Neuronal stem cell (in vitro differentiated cells): ENCODE results near the gene TOM1L2.

ENCODE experiments used
- DNase-seq: peaks from one replicate; pipeline ENCODE4 v3.0.0-alpha.2; 2013; ENCODE audit warnings: low spot score
- H2AFZ ChIP-seq: one replicate; pipeline ENCODE4 v1.6.1; 2013; ENCODE audit warnings: mild to moderate bottlenecking, low read length, inconsistent platforms
- H2AK5ac ChIP-seq: 2 replicates; pipeline ENCODE4 v1.6.1; 2013; ENCODE audit warnings: low read depth, mild to moderate bottlenecking, inconsistent platforms, low read length, moderate library complexity, mixed read lengths
- H2BK120ac ChIP-seq: 2 replicates; pipeline ENCODE4 v1.6.1; 2013; ENCODE audit warnings: low read depth, mild to moderate bottlenecking, inconsistent platforms, low read length, moderate library complexity, mixed read lengths
- H2BK12ac ChIP-seq: one replicate; pipeline ENCODE4 v1.6.1; 2013; ENCODE audit warnings: low read length, inconsistent platforms
- H2BK15ac ChIP-seq: 2 replicates; pipeline ENCODE4 v1.6.1; 2013; ENCODE audit warnings: mild to moderate bottlenecking, low read length, inconsistent platforms, mixed read lengths
- H2BK5ac ChIP-seq: one replicate; pipeline ENCODE4 v1.6.1; 2013; ENCODE audit warnings: inconsistent platforms, mild to moderate bottlenecking, low read length, moderate library complexity
- H3K14ac ChIP-seq: one replicate; pipeline ENCODE4 v1.6.1; 2013; ENCODE audit warnings: low read length, inconsistent platforms
- H3K18ac ChIP-seq: 2 replicates; pipeline ENCODE4 v1.6.1; 2013; ENCODE audit warnings: low read length, inconsistent platforms
- H3K23ac ChIP-seq: 2 replicates; pipeline ENCODE4 v1.6.1; 2013; ENCODE audit warnings: low read depth, mild to moderate bottlenecking, mixed read lengths, low read length, inconsistent platforms; ENCODE audit not compliant: poor library complexity
- H3K27ac ChIP-seq: replicated peaks from 3 replicates; pipeline ENCODE4 v1.5.1; 2013; ENCODE audit warnings: low read length, inconsistent platforms
- H3K27me3 ChIP-seq, 3 experiments: 2 replicates each; pipeline ENCODE4 v1.6.1; 2013; ENCODE audit warnings: low read length in 3 of 3, mild to moderate bottlenecking in 2 of 3, inconsistent platforms in 1 of 3, low read depth in 1 of 3, mixed read lengths in 1 of 3, moderate library complexity in 1 of 3; ENCODE audit not compliant: control insufficient read depth in 3 of 3, insufficient read depth in 3 of 3
- H3K36me3 ChIP-seq, 2 donors: replicated peaks in 1 of 2; 2 replicates each; pipeline ENCODE4 v1.6.1; 2013; ENCODE audit warnings: low read length in 2 of 2; ENCODE audit not compliant: control insufficient read depth in 2 of 2, insufficient read depth in 2 of 2
- H3K4ac ChIP-seq: 2 replicates; pipeline ENCODE4 v1.6.1; 2013; ENCODE audit warnings: inconsistent platforms, mild to moderate bottlenecking, low read length, moderate library complexity
- H3K4me1 ChIP-seq, 2 donors: 1 replicate in 1 of 2; 2 replicates in 1 of 2; pipeline ENCODE4 v1.6.1; 2013; ENCODE audit warnings: low read length in 2 of 2, low read depth in 1 of 2; ENCODE audit not compliant: control insufficient read depth in 2 of 2, insufficient read depth in 1 of 2
- H3K4me2 ChIP-seq: one replicate; pipeline ENCODE4 v1.6.1; 2013; ENCODE audit warnings: mild to moderate bottlenecking, low read length, inconsistent platforms; ENCODE audit not compliant: insufficient read depth, poor library complexity, severe bottlenecking
- H3K4me3 ChIP-seq, 2 donors: 2 replicates each; pipeline ENCODE4 v1.5.1; 2013; ENCODE audit warnings: low read length in 2 of 2, mild to moderate bottlenecking in 2 of 2, inconsistent platforms in 1 of 2, moderate library complexity in 1 of 2
- H3K79me1 ChIP-seq: one replicate; pipeline ENCODE4 v1.6.1; 2013; ENCODE audit warnings: low read depth, mild to moderate bottlenecking, inconsistent platforms, low read length, moderate library complexity
- H3K9ac ChIP-seq: one replicate; pipeline ENCODE4 v1.6.1; 2013; ENCODE audit warnings: mild to moderate bottlenecking, low read depth, low read length, inconsistent platforms; ENCODE audit not compliant: poor library complexity
- H3K9me3 ChIP-seq, 2 donors: replicated peaks in 1 of 2; 2 replicates each; pipeline versions ENCODE3 to v1.6.1; 2013; ENCODE audit warnings: low read length in 2 of 2, mild to moderate bottlenecking in 2 of 2, inconsistent platforms in 1 of 2, low read depth in 1 of 2, mixed read lengths in 1 of 2, moderate library complexity in 1 of 2; ENCODE audit not compliant: control insufficient read depth in 2 of 2, insufficient read depth in 1 of 2
- H4K8ac ChIP-seq: one replicate; pipeline ENCODE4 v1.6.1; 2013; ENCODE audit warnings: low read depth, mild to moderate bottlenecking, inconsistent platforms, low read length, moderate library complexity
- H4K91ac ChIP-seq: one replicate; pipeline ENCODE4 v1.6.1; 2013; ENCODE audit warnings: low read length, low read depth, mild to moderate bottlenecking, inconsistent platforms; ENCODE audit not compliant: poor library complexity
- WGBS, 2 donors: extraction: QIAGEN DNeasy Blood & Tissue Kit; methylation state at CpG; one replicate each; pipeline ENCODE4 v1.1.7; 2013; ENCODE audit warnings: missing lambda C conversion rate in 2 of 2, mixed read lengths in 1 of 2; ENCODE audit not compliant: insufficient read length in 2 of 2, insufficient replicate concordance in 1 of 2; ENCODE audit errors: extremely low coverage in 2 of 2; 5-methylcytosine and 5-hydroxymethylcytosine counted together

Gene TOM1L2

GRCh38 chr17:17926036-17926435 is 46.2 kb downstream of the TOM1L2 start:
- Histone ChIP-seq H3K27ac (no peak overlapping the region), H3K4me3 (no peak overlapping the region), H3K18ac (no peak overlapping the region), H3K14ac (no peak overlapping the region), H2BK12ac (no peak overlapping the region), H4K91ac (no peak overlapping the region), H2AFZ (no peak overlapping the region), H3K9me3 (no peaks in the 10 kb centered on the region), H3K27me3 (no peaks in the 10 kb centered on the region), H2BK5ac (no peak overlapping the region), H3K9ac (no peak overlapping the region), H2AK5ac (no peak overlapping the region), H3K4me2 (no peak overlapping the region), H3K4me1 (peaks cover 30 to 45% of the 10 kb centered on the region in 2 donors), H3K23ac (no peak overlapping the region), H3K36me3 (no peaks in the 10 kb centered on the region), H2BK120ac (no peak overlapping the region), H3K4ac (no peak overlapping the region), H4K8ac (no peak overlapping the region), H3K79me1 (no peaks in the 10 kb centered on the region), H2BK15ac (no peak overlapping the region)
- no peak for DNase-seq
- no CpG with 5 or more reads among the region's 4 CpGs for WGBS, 2 donors

GRCh38 chr17:17924857-17925250 is 47.3 kb downstream of the TOM1L2 start:
- peaks cover 32 to 41% of the 10 kb centered on the region in 2 donors for H3K4me1 ChIP-seq

GRCh38 chr17:17924131-17924856 is 47.9 kb downstream of the TOM1L2 start:
- H3K9me3 ChIP-seq = no peaks in the 10 kb centered on the region
- H2BK12ac ChIP-seq = no peak overlapping the region
- H2BK5ac ChIP-seq = no peak overlapping the region
- H2AFZ ChIP-seq = no peak overlapping the region
- no peak overlapping the region for H3K27ac ChIP-seq
- no peak overlapping the region for H3K9ac ChIP-seq
- DNase-seq = no peak
- no peak overlapping the region for H2BK15ac ChIP-seq
- H2BK120ac ChIP-seq = no peak overlapping the region
- H3K36me3 ChIP-seq = no peaks in the 10 kb centered on the region
- peaks cover 32 to 39% of the 10 kb centered on the region in 2 donors for H3K4me1 ChIP-seq
- no peak overlapping the region for H3K23ac ChIP-seq
- H3K4ac ChIP-seq = no peak overlapping the region
- no peaks in the 10 kb centered on the region for H3K79me1 ChIP-seq
- no peak overlapping the region for H4K8ac ChIP-seq
- H3K4me2 ChIP-seq = no peak overlapping the region
- H3K14ac ChIP-seq = no peak overlapping the region
- H3K18ac ChIP-seq = no peak overlapping the region
- no peak overlapping the region for H3K4me3 ChIP-seq
- no peak overlapping the region for H2AK5ac ChIP-seq
- no peaks in the 10 kb centered on the region for H3K27me3 ChIP-seq
- no CpG with 5 or more reads among the region's 5 CpGs for WGBS, 2 donors
- H4K91ac ChIP-seq = no peak overlapping the region

More at GRCh38 chr17:17924857-17925250, 47.3 kb downstream of the TOM1L2 start:
- no peaks in the 10 kb centered on the region for H3K79me1 ChIP-seq
- no peak overlapping the region for H3K4me2 ChIP-seq
- no peak overlapping the region for H2BK15ac ChIP-seq
- H3K14ac ChIP-seq = no peak overlapping the region
- no peak overlapping the region for H4K8ac ChIP-seq
- no peak overlapping the region for H3K4ac ChIP-seq
- H3K23ac ChIP-seq = no peak overlapping the region
- H2AK5ac ChIP-seq = no peak overlapping the region
- no peak overlapping the region for H3K27ac ChIP-seq
- no peak overlapping the region for H3K9ac ChIP-seq
- H2BK12ac ChIP-seq = no peak overlapping the region
- no peak overlapping the region for H2AFZ ChIP-seq
- H3K18ac ChIP-seq = no peak overlapping the region
- no peak overlapping the region for H2BK120ac ChIP-seq
- H4K91ac ChIP-seq = no peak overlapping the region
- no peaks in the 10 kb centered on the region for H3K9me3 ChIP-seq
- no peaks in the 10 kb centered on the region for H3K27me3 ChIP-seq
- no peak overlapping the region for H3K4me3 ChIP-seq
- H3K36me3 ChIP-seq = no peaks in the 10 kb centered on the region
- no peak for DNase-seq
- H2BK5ac ChIP-seq = no peak overlapping the region

- no peaks in the 10 kb centered on the region for H3K36me3 ChIP-seq
- H3K4me1 ChIP-seq = peaks cover 23% of the 10 kb centered on the region in 2 donors
- H3K4me2 ChIP-seq = no peak overlapping the region
- WGBS, 2 donors = no CpG with 5 or more reads among the region's 3 CpGs
- no peak overlapping the region for H4K91ac ChIP-seq
- H3K23ac ChIP-seq = no peak overlapping the region
- peak overlapping the region; percentile 8 for H2BK15ac ChIP-seq
- H2BK12ac ChIP-seq = no peak overlapping the region
- H3K27me3 ChIP-seq = no peaks in the 10 kb centered on the region
- peak overlapping the region; percentile 61 for H2BK5ac ChIP-seq
- H3K18ac ChIP-seq = peak overlapping the region; percentile 86
- peak overlapping the region; percentile 29 for H2BK120ac ChIP-seq
- no peak for DNase-seq
- peak overlapping the region; percentile 97 for H3K27ac ChIP-seq
- H3K79me1 ChIP-seq = no peaks in the 10 kb centered on the region
- H4K8ac ChIP-seq = no peak overlapping the region
- peak overlapping the region; percentile 37 for H3K4ac ChIP-seq
- H3K4me3 ChIP-seq = no peak overlapping the region
- no peaks in the 10 kb centered on the region for H3K9me3 ChIP-seq
- H3K9ac ChIP-seq = no peak overlapping the region
- peak overlapping the region; percentile 8 for H2AK5ac ChIP-seq
- H3K14ac ChIP-seq = peak overlapping the region; percentile 12
- peak overlapping the region; percentile 66 for H2AFZ ChIP-seq
These were observed 50.1 kb downstream of the TOM1L2 start for GRCh38 chr17:17922070-17922614.
